Psoas muscle (tissue), 8 donors: Measurements from ENCODE around the gene PPP4R4. TPM values are rescaled to one million over a fixed set of nuclear protein-coding genes. Genes with fewer than 3 reads are reported as not detected.

Source experiments
- ATAC-seq, 4 donors: fragments of 200-7000 bp; cut with Tn5 transposase; one replicate each; pipeline ENCODE4 v1.9.1; 2020; ENCODE audit warnings: moderate library complexity in 3 of 4, mild to moderate bottlenecking in 2 of 4
- DNase-seq, 2 donors: peaks; one replicate each; pipeline ENCODE4 v3.0.0-alpha.2; 2020
- H3K27ac ChIP-seq: fragments of 200-600 bp; one replicate; pipeline ENCODE4 v1.8.0; 2022
- H3K27me3 ChIP-seq, 3 donors: fragments of 200-600 bp in 1 of 3; one replicate each; pipeline versions ENCODE4 v1.6.1 to v1.8.0; 2013 to 2022; ENCODE audit warnings: low read length in 2 of 3, mild to moderate bottlenecking in 2 of 3, moderate library complexity in 1 of 3; ENCODE audit not compliant: insufficient read depth in 3 of 3
- H3K36me3 ChIP-seq, 2 donors: fragments of 200-600 bp in 1 of 2; one replicate each; pipeline versions ENCODE4 v1.6.1 to v1.8.0; 2013 to 2022; ENCODE audit warnings: low read depth in 1 of 2, mild to moderate bottlenecking in 1 of 2, moderate library complexity in 1 of 2; ENCODE audit not compliant: insufficient read depth in 1 of 2
- H3K4me1 ChIP-seq: fragments of 200-600 bp; one replicate; pipeline ENCODE4 v1.8.0; 2022
- H3K4me3 ChIP-seq: fragments of 200-600 bp; one replicate; pipeline ENCODE4 v1.8.0; 2022; ENCODE audit warnings: mild to moderate bottlenecking
- H3K9me3 ChIP-seq: fragments of 200-600 bp; one replicate; pipeline ENCODE4 v1.8.0; 2022
- WGBS, 3 donors: extraction: QIAGEN DNeasy Blood & Tissue Kit; methylation state at CpG; one replicate each; pipeline versions ENCODE4 v1.1.6 to v1.1.7; 2013; 5-methylcytosine and 5-hydroxymethylcytosine counted together
- intact Hi-C, 2 donors: fragments of 100-400 bp; cut with DNase I; formaldehyde crosslinking; loops; one replicate each; pipeline versions ENCODE4 v1.11.0 to v1.14.2; 2022
- polyA plus RNA-seq, 3 donors: library from polyadenylated mRNA; stranded (reverse); fragments of 200-250 nt; gene quantifications; one replicate each; pipeline ENCODE4 v1.2.3, GENCODE V29; 2013
- total RNA-seq, 4 donors: library from RNA; stranded (reverse); fragmentation: NEBNext Ultra II Directional in 2 of 4; extraction: Animal tissue kit (Norgen Biotek cat#: 25700) in 2 of 4; gene quantifications; one replicate each; pipeline versions ENCODE4 v1.2.1 to v1.2.4, GENCODE V29; 2021 to 2023
- TF ChIP-seq, protein P1 (sequence below): fragments of 200-600 bp; IDR thresholded peaks from one replicate; pipeline ENCODE4 v1.8.0; 2022; ENCODE audit warnings: antibody characterized with exemption
- donor health status: healthy with polysubstance abuse.
- donor health status: DM: no; HTN: no; CAD: no; lungs with moderate emphysema.
- donor health status: Bipolar disorder and iron deficiency.
- donor health status: healthy.
- donor health status: DM: yes; HTN: yes; CAD: no.
- donor health status: DM: no; HTN: no; CAD: no.
- donor health status: DM: no; HTN: no; CAD: no.
- donor health status: DM: yes; HTN: yes; CAD: no.

PPP4R4 gene
- total and polyA plus RNA-seq, 7 donors, result 0.01 to 0.73 (median 0.19) TPM; not detected in 1

- intact Hi-C loops, result no loop called here
- H3K27me3 ChIP-seq, result peaks cover 0 to 9% (median 0%) of the 10 kb centered on the region in 3 donors
- 21 to 30% (median 22%) methylated on average over 24 to 26 of the region's 26 CpGs for WGBS, 3 donors
- DNase-seq (no peak), ATAC-seq (no peak)
- no peaks in the 10 kb centered on the region for H3K36me3 ChIP-seq
- no peaks in the 10 kb centered on the region for H3K4me1 ChIP-seq
- no peaks in the 10 kb centered on the region for H3K9me3 ChIP-seq
- no peak overlapping the region for H3K27ac ChIP-seq
- TF ChIP-seq, protein P1, sequence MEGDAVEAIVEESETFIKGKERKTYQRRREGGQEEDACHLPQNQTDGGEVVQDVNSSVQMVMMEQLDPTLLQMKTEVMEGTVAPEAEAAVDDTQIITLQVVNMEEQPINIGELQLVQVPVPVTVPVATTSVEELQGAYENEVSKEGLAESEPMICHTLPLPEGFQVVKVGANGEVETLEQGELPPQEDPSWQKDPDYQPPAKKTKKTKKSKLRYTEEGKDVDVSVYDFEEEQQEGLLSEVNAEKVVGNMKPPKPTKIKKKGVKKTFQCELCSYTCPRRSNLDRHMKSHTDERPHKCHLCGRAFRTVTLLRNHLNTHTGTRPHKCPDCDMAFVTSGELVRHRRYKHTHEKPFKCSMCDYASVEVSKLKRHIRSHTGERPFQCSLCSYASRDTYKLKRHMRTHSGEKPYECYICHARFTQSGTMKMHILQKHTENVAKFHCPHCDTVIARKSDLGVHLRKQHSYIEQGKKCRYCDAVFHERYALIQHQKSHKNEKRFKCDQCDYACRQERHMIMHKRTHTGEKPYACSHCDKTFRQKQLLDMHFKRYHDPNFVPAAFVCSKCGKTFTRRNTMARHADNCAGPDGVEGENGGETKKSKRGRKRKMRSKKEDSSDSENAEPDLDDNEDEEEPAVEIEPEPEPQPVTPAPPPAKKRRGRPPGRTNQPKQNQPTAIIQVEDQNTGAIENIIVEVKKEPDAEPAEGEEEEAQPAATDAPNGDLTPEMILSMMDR, result no peak
- no peak overlapping the region for H3K4me3 ChIP-seq
These were observed 9.3 kb upstream of the PPP4R4 start for GRCh38 chr14:94164685-94165431.

GRCh38 chr14:94165744-94166143 lies 8.4 kb upstream of the PPP4R4 start:
- no peak overlapping the region for H3K27ac ChIP-seq
- WGBS, 3 donors, result 89 to 98% (median 92%) methylated on average over 3 of the region's 3 CpGs
- no peak overlapping the region for H3K4me3 ChIP-seq
- intact Hi-C loops, result no loop called here
- TF ChIP-seq, protein P1, result no peak
- DNase-seq (no peak), ATAC-seq (no peak)
- peaks cover 3% of the 10 kb centered on the region for H3K4me1 ChIP-seq
- no peaks in the 10 kb centered on the region for H3K36me3 ChIP-seq
- no peaks in the 10 kb centered on the region for H3K9me3 ChIP-seq
- H3K27me3 ChIP-seq, result peaks cover 0 to 9% (median 0%) of the 10 kb centered on the region in 3 donors

DNA sequence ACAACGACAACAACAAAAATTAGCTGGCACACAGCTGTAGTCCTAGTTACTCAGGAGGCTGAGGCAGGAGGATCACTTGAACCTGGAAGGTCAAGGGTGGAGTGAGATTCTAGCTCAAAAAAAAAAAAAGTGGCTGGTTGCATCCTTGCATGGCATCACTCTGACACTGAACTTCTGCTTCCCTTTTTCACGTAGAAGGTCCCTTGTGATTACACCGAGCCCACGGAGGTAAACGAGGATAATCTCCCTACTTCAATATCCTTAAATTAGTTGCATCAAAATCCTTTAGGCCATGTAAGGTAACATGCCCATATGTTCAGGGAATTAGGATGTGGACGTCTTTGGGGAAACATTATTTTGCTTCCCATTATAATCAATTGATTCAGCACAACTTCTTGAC lies 4.0 kb upstream of the PPP4R4 start:
- WGBS, 3 donors, result 79 to 84% (median 80%) methylated on average over 6 of the region's 6 CpGs
- H3K4me3 ChIP-seq, result no peak overlapping the region
- intact Hi-C loops, result no loop called here

GRCh38 chr14:94171208-94171607 lies 2.9 kb upstream of the PPP4R4 start:
- intact Hi-C loops, result no loop called here
- ATAC-seq, result peak; percentile 50 to 78 (median 68)
- peak in 1 of 2 donors; percentile 57 for DNase-seq

More for the DNA sequence above, 4.0 kb upstream of the PPP4R4 start:
- TF ChIP-seq, protein P1, result no peak
- Histone ChIP-seq H3K27me3 (peaks cover 0 to 13% (median 0%) of the 10 kb centered on the region in 3 donors), H3K36me3 (no peaks in the 10 kb centered on the region), H3K27ac (no peak overlapping the region), H3K9me3 (no peaks in the 10 kb centered on the region), H3K4me1 (peaks cover 16% of the 10 kb centered on the region)
- DNase-seq, result no peak
- ATAC-seq, result no peak

More at GRCh38 chr14:94171208-94171607, 2.9 kb upstream of the PPP4R4 start:
- TF ChIP-seq, protein P1, result no peak
- Histone ChIP-seq H3K27me3 (peaks cover 0 to 18% (median 3%) of the 10 kb centered on the region in 3 donors), H3K4me1 (peaks cover 20% of the 10 kb centered on the region), H3K27ac (peak overlapping the region; percentile 67), H3K4me3 (no peak overlapping the region), H3K9me3 (no peaks in the 10 kb centered on the region), H3K36me3 (no peaks in the 10 kb centered on the region)
- WGBS, 3 donors, result 15 to 27% (median 17%) methylated on average over 3 of the region's 3 CpGs
